CD4-positive, alpha-beta memory T cell (primary cell): ENCODE results near the gene VAMP5. TPM values are rescaled to one million over a fixed set of nuclear protein-coding genes. Genes with fewer than 3 reads are reported as not detected.
A peak's percentile ranks its signal among the peaks of the same experiment; 100 is the strongest.

Experiments used
- CTCF ChIA-PET: fragments of 350-600 bp; sonication (Branson Sonifier 250); formaldehyde crosslinking; loops from one replicate; lab custom pipeline; 2021; ENCODE audit warnings: inconsistent platforms; ENCODE audit not compliant: partially characterized antibody; lab: Charles Lee
- POLR2A ChIA-PET: fragments of 350-600 bp; sonication (Branson Sonifier 250); formaldehyde crosslinking; loops from one replicate; lab custom pipeline; 2021; ENCODE audit not compliant: partially characterized antibody; lab: Charles Lee
- DNase-seq, 5 donors: peaks; one replicate each; pipeline versions ENCODE4 v3.0.0 to v3.0.0-alpha.2; 2020 to 2022; ENCODE audit warnings: mixed read lengths in 1 of 5
- H3K27ac ChIP-seq: one replicate; pipeline ENCODE4 v1.7.0; 2013; ENCODE audit warnings: low read depth, low read length
- H3K27me3 ChIP-seq: 2 replicates; pipeline ENCODE4 v1.7.0; 2013; ENCODE audit warnings: mild to moderate bottlenecking, low read length, moderate library complexity; ENCODE audit not compliant: insufficient read depth
- H3K36me3 ChIP-seq: 2 replicates; pipeline ENCODE4 v1.7.0; 2013; ENCODE audit warnings: mild to moderate bottlenecking, low read length, moderate library complexity; ENCODE audit not compliant: insufficient read depth
- H3K4me1 ChIP-seq: 2 replicates; pipeline ENCODE4 v1.7.0; 2013; ENCODE audit warnings: mild to moderate bottlenecking, low read length, moderate library complexity; ENCODE audit not compliant: insufficient read depth
- H3K4me3 ChIP-seq, 2 donors: one replicate each; pipeline ENCODE4 v1.7.0; 2013; ENCODE audit warnings: low read length in 2 of 2, mild to moderate bottlenecking in 1 of 2
- H3K9me3 ChIP-seq, 2 donors: one replicate each; pipeline ENCODE4 v1.7.0; 2013; ENCODE audit warnings: low read length in 2 of 2, control low read depth in 1 of 2; ENCODE audit not compliant: control insufficient read depth in 1 of 2
- H3K27ac Mint-ChIP-seq, 7 donors: one replicate each; pipeline ENCODE4 v1.8.0; 2020 to 2021; ENCODE audit warnings: mixed read lengths in 7 of 7, mild to moderate bottlenecking in 6 of 7, inconsistent platforms in 3 of 7, moderate library complexity in 3 of 7
- H3K27me3 Mint-ChIP-seq, 2 donors: one replicate each; pipeline ENCODE4 v1.8.0; 2020 to 2021; ENCODE audit warnings: mixed read lengths in 2 of 2
- H3K36me3 Mint-ChIP-seq, 2 donors: one replicate each; pipeline ENCODE4 v1.8.0; 2020 to 2021; ENCODE audit warnings: mixed read lengths in 2 of 2, inconsistent platforms in 1 of 2, mild to moderate bottlenecking in 1 of 2
- H3K4me1 Mint-ChIP-seq, 4 donors: one replicate each; pipeline ENCODE4 v1.8.0; 2020 to 2021; ENCODE audit warnings: mixed read lengths in 4 of 4, mild to moderate bottlenecking in 1 of 4
- H3K4me3 Mint-ChIP-seq, 8 donors: one replicate each; pipeline ENCODE4 v1.8.0; 2020 to 2021; ENCODE audit warnings: mixed read lengths in 8 of 8, mild to moderate bottlenecking in 7 of 8, moderate library complexity in 6 of 8, inconsistent platforms in 3 of 8
- H3K9me3 Mint-ChIP-seq, 8 donors: one replicate each; pipeline ENCODE4 v1.8.0; 2020 to 2021; ENCODE audit warnings: mixed read lengths in 8 of 8, mild to moderate bottlenecking in 5 of 8, inconsistent platforms in 3 of 8, moderate library complexity in 1 of 8
- intact Hi-C: fragments of 100-400 bp; cut with micrococcal nuclease; formaldehyde crosslinking; loops from one replicate; pipeline ENCODE4 v1.15.1; 2023
- polyA plus RNA-seq, 2 donors: library from polyadenylated mRNA; unstranded; fragments of 300-500 nt; fragmentation: Illumina TruSeq; gene quantifications; one replicate each; pipeline ENCODE4 v1.2.3, GENCODE V29; 2021
- total RNA-seq, 2 experiments: library from RNA; stranded (reverse); gene quantifications; one replicate each; pipeline ENCODE4 v1.2.3, GENCODE V29; 2021

Gene VAMP5
- total and polyA plus RNA-seq, 4 experiments from 2014 or later: 25.5 to 136 (median 67.1) TPM

DNA sequence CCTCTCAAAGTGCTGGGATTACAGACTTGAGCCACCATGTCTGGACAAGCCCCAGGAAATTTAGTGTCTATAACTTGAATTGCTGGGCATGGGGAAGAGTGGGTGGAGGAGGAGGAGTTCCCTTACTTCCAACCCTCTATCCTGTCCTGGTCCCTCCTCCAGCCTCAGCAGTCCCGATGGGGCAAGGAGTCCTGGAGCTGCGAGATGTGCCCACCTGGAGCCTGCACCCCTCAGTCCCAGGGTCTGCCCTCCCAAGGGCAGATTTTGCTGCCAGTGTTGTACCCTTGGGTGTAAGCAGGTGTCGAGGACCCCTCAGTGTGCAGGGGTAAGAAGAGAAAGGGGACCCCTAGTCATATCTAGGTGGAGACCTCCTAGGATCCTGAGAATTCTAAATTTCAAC, 4.0 kb upstream of the VAMP5 start:
- peak overlapping the region in 3 of 7 donors; percentile 42 to 72 (median 64) for H3K27ac Mint-ChIP-seq
- H3K27me3 Mint-ChIP-seq: no peaks in the 10 kb centered on the region
- intact Hi-C loops: no loop called here
- Histone ChIP-seq H3K36me3 (peaks cover 15% of the 10 kb centered on the region), H3K9me3 (no peaks in the 10 kb centered on the region), H3K27me3 (no peaks in the 10 kb centered on the region), H3K4me1 (peaks cover 48% of the 10 kb centered on the region), H3K4me3 (no peak overlapping the region), H3K27ac (no peak overlapping the region)
- H3K9me3 Mint-ChIP-seq: no peaks in the 10 kb centered on the region
- peaks cover 22 to 30% of the 10 kb centered on the region in 2 donors for H3K36me3 Mint-ChIP-seq
- peak overlapping the region in 4 of 8 donors; percentile 40 to 64 (median 41) for H3K4me3 Mint-ChIP-seq
- ChIA-PET CTCF (interaction anchor here (0.7 kb wide), 1 partner anchor 28 kb away, joined by 3 read pairs; no protein-coding TSS in a partner anchor), POLR2A (interaction anchor here (1.2 to 5.7 kb wide), 6 partner anchors 13 to 253 kb away, joined by 4 to 50 read pairs (median 8); partner anchors contain the start of genes C2orf68, MAT2A, RNF181 and TGOLN2)
- H3K4me1 Mint-ChIP-seq: peaks cover 33 to 69% (median 53%) of the 10 kb centered on the region in 4 donors
- DNase-seq: no peak

DNA sequence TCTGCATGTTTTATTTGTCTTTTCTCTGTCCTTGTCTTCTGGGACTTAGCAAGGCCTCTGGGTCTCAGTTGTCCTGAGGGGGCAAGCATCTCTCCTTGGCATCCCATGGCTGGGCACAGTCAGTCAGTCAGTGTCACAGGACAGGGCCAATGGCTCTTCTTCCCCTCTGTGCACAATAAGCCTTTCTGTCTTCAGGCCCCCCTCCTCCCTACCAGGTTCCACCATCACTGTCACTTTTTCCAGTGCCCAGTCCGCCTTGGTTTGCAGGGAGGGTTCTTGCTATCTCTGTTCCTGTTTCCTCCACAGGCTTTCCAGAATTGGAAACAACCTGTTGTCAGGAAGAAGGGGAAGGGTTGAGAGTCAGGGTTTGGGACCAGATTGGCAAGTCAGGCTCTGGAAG, 1.7 kb upstream of the VAMP5 start:
- H3K36me3 ChIP-seq: peaks cover 15% of the 10 kb centered on the region
- H3K27ac ChIP-seq: peak overlapping the region; percentile 80
- H3K4me3 ChIP-seq: no peak overlapping the region
- Mint-ChIP-seq H3K9me3 (no peaks in the 10 kb centered on the region), H3K27ac (peak overlapping the region in 5 of 7 donors; percentile 47 to 91 (median 77)), H3K36me3 (peaks cover 22 to 30% of the 10 kb centered on the region in 2 donors), H3K4me1 (peaks cover 43 to 82% (median 59%) of the 10 kb centered on the region in 4 donors), H3K27me3 (no peaks in the 10 kb centered on the region), H3K4me3 (peak overlapping the region in 2 of 8 donors; percentile 44 to 60)
- H3K9me3 ChIP-seq: no peaks in the 10 kb centered on the region
- intact Hi-C loops: no loop called here
- no peak for DNase-seq
- CTCF ChIA-PET: interaction anchor here (1.0 kb wide), 1 partner anchor 55 kb away, joined by 3 read pairs; no protein-coding TSS in a partner anchor
- H3K4me1 ChIP-seq: peaks cover 54% of the 10 kb centered on the region
- POLR2A ChIA-PET: interaction anchor here (0.6 to 4.1 kb wide), 4 partner anchors 16 to 51 kb away, joined by 3 to 28 read pairs (median 10); partner anchors contain the start of genes GGCX and MAT2A
- H3K27me3 ChIP-seq: no peaks in the 10 kb centered on the region

GRCh38 chr2:85583667-85584353, 421 bp upstream of the VAMP5 start:
- Histone ChIP-seq H3K4me3 (peak overlapping the region in 1 of 2 donors; percentile 57), H3K27ac (peak overlapping the region; percentile 80), H3K4me1 (peaks cover 54% of the 10 kb centered on the region), H3K9me3 (no peaks in the 10 kb centered on the region), H3K36me3 (peaks cover 15% of the 10 kb centered on the region), H3K27me3 (no peaks in the 10 kb centered on the region)
- POLR2A ChIA-PET: interaction anchor here (0.7 to 5.8 kb wide), 9 partner anchors 12 to 44 kb away, joined by 3 to 71 read pairs (median 13); partner anchors contain the start of genes C2orf68, GGCX, MAT2A and RNF181
- H3K4me1 Mint-ChIP-seq: peaks cover 44 to 79% (median 60%) of the 10 kb centered on the region in 4 donors
- H3K36me3 Mint-ChIP-seq: peaks cover 22 to 25% of the 10 kb centered on the region in 2 donors
- H3K27ac Mint-ChIP-seq: peak overlapping the region; percentile 90 to 98 (median 95)
- intact Hi-C loops: loop anchor here (1.0 kb wide), 1 partner anchor 23 kb away; the partner anchor contains the start of gene GGCX
- CTCF ChIA-PET: interaction anchor here (1.1 kb wide), 1 partner anchor 11 kb away, joined by 6 read pairs; the partner anchor contains the start of gene RNF181
- H3K27me3 Mint-ChIP-seq: no peaks in the 10 kb centered on the region
- H3K4me3 Mint-ChIP-seq: peak overlapping the region; percentile 84 to 94 (median 90)
- H3K9me3 Mint-ChIP-seq: no peaks in the 10 kb centered on the region
- peak in 4 of 5 donors; percentile 37 to 56 (median 50) for DNase-seq

DNA sequence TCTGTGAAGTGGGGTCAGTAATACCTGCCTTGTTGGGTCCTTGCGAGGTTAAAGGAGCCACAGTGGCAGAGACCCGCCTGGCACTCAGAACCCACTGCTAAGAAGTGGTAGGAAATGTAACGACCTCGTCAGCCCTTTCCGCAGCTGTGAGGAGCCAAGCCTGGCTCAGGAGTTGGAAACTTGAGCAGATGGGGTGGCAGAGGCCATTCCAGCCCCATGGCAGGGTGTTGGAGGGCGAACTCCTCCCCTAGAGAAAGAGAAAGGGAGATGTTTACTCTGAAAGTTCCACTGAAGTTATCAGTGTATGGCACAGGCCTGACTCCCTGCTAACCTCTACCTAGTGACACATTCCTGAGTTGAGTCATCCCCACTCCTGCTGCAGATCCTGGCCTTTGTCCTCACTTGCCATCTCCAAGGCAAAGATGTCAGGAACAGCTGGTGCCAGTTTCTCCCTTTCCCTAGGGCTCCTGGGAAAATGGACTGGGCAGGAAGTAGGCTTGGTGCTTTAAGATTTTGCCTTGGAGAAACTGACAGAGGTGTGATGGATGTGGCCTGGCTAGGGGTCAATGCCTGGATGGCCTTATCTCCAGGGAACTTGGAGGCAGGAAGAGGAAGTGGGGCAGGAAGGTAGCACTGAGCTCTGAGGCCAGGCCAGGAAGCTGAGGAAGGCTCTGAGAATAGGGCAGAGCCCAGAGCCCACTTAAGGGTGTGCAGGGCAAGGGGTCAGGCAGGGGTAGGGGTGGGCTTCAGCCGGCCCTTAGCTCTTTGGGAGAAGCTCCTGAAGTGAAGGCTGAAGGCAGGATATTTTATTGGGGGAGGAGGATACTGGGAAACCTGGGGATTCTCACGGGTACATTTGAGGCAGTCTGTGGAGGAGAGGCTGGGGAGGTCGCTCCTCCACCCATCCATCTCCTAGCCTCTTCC, 888 bp downstream of the VAMP5 start:
- H3K4me3 ChIP-seq: peak overlapping the region; percentile 57 to 64
- peaks cover 41% of the 10 kb centered on the region for H3K4me1 ChIP-seq
- intact Hi-C loops: loop anchor here (1.0 kb wide), 1 partner anchor 24 kb away; the partner anchor contains the start of gene GGCX
- H3K27me3 Mint-ChIP-seq: no peaks in the 10 kb centered on the region
- ChIA-PET CTCF (interaction anchor here (1.0 to 1.3 kb wide), 2 partner anchors 33 to 165 kb away, joined by 3 to 4 read pairs; no protein-coding TSS in a partner anchor), POLR2A (interaction anchor here (2.6 to 5.8 kb wide), 6 partner anchors 11 to 45 kb away, joined by 7 to 71 read pairs (median 21); partner anchors contain the start of genes C2orf68, GGCX, MAT2A and RNF181)
- peaks cover 18 to 23% of the 10 kb centered on the region in 2 donors for H3K36me3 Mint-ChIP-seq
- H3K4me1 Mint-ChIP-seq: peaks cover 38 to 68% (median 52%) of the 10 kb centered on the region in 4 donors
- peak in 3 of 5 donors; percentile 24 to 32 (median 24) for DNase-seq
- peak overlapping the region; percentile 88 to 98 (median 90) for H3K4me3 Mint-ChIP-seq
- H3K27ac Mint-ChIP-seq: peak overlapping the region; percentile 85 to 94 (median 92)
- H3K27me3 ChIP-seq: no peaks in the 10 kb centered on the region
- H3K9me3 ChIP-seq: no peaks in the 10 kb centered on the region
- no peaks in the 10 kb centered on the region for H3K9me3 Mint-ChIP-seq
- H3K36me3 ChIP-seq: peaks cover 15% of the 10 kb centered on the region
- peak overlapping the region; percentile 80 for H3K27ac ChIP-seq

- peak overlapping the region; percentile 85 to 94 (median 92) for H3K27ac Mint-ChIP-seq
- peaks cover 35 to 64% (median 51%) of the 10 kb centered on the region in 4 donors for H3K4me1 Mint-ChIP-seq
- intact Hi-C loops: no loop called here
- Histone ChIP-seq H3K36me3 (peaks cover 15% of the 10 kb centered on the region), H3K27ac (no peak overlapping the region), H3K9me3 (no peaks in the 10 kb centered on the region), H3K4me3 (peak overlapping the region in 1 of 2 donors; percentile 57), H3K27me3 (no peaks in the 10 kb centered on the region), H3K4me1 (peaks cover 38% of the 10 kb centered on the region)
- ChIA-PET POLR2A (interaction anchor here (2.6 to 5.8 kb wide), 6 partner anchors 10 to 46 kb away, joined by 7 to 71 read pairs (median 21); partner anchors contain the start of genes C2orf68, GGCX, MAT2A and RNF181), CTCF (interaction anchor here (1.0 to 1.3 kb wide), 2 partner anchors 34 to 166 kb away, joined by 3 to 4 read pairs; no protein-coding TSS in a partner anchor)
- H3K27me3 Mint-ChIP-seq: no peaks in the 10 kb centered on the region
- no peaks in the 10 kb centered on the region for H3K9me3 Mint-ChIP-seq
- peaks cover 14 to 20% of the 10 kb centered on the region in 2 donors for H3K36me3 Mint-ChIP-seq
- DNase-seq: no peak
- peak overlapping the region; percentile 88 to 98 (median 90) for H3K4me3 Mint-ChIP-seq
Measured at GRCh38 chr2:85585781-85586105, 1.5 kb downstream of the VAMP5 start.

DNA sequence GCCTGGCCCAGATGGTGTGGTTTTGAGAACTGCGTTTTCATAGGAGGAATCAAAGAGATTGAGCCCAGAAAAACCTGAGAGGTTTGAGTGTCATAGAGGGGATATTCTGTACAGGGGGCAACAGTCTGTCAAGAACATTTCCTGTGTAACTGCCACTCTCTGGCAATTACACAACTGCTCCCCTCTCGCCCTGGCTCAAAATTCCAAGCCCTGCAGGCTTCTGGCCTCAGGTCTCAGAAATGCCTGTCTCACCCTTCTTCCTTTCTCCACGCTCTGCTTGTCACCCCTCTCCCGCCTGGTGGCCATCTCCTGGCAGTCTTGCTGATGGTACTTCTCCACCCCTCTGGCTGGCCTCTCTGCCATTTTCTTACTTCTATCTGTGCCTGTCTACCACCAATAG, 4.0 kb downstream of the VAMP5 start:
- H3K27ac ChIP-seq: no peak overlapping the region
- H3K27me3 ChIP-seq: no peaks in the 10 kb centered on the region
- no peaks in the 10 kb centered on the region for H3K9me3 Mint-ChIP-seq
- intact Hi-C loops: no loop called here
- H3K4me3 ChIP-seq: no peak overlapping the region
- H3K4me3 Mint-ChIP-seq: peak overlapping the region in 1 of 8 donors; percentile 5
- DNase-seq: no peak
- ChIA-PET CTCF (interaction anchor here (1.2 to 1.8 kb wide), 2 partner anchors 37 to 50 kb away, joined by 4 to 6 read pairs; no protein-coding TSS in a partner anchor), POLR2A (interaction anchor here (1.4 to 5.8 kb wide), 3 partner anchors 7 to 234 kb away, joined by 4 to 71 read pairs (median 9); partner anchors contain the start of genes ELMOD3, RETSAT, RNF181 and VAMP8)
- no peaks in the 10 kb centered on the region for H3K27me3 Mint-ChIP-seq
- peaks cover 35% of the 10 kb centered on the region for H3K4me1 ChIP-seq
- no peaks in the 10 kb centered on the region for H3K9me3 ChIP-seq
- peaks cover 2% of the 10 kb centered on the region for H3K36me3 ChIP-seq
- peaks cover 32 to 45% (median 40%) of the 10 kb centered on the region in 4 donors for H3K4me1 Mint-ChIP-seq
- peaks cover 0 to 5% of the 10 kb centered on the region in 2 donors for H3K36me3 Mint-ChIP-seq
- peak overlapping the region in 5 of 7 donors; percentile 3 to 63 (median 51) for H3K27ac Mint-ChIP-seq
